Neural cell (in vitro differentiated cells): ENCODE results near the gene KIF2A. TPM values are rescaled to one million over a fixed set of nuclear protein-coding genes. Genes with fewer than 3 reads are reported as not detected.

Source experiments
- H2AFZ ChIP-seq: fragments of 200-600, 300-800 bp; sonication (generic), shearing (Covaris generic); 2 replicates; pipeline ENCODE4 v1.6.0; 2014; ENCODE audit warnings: low read depth, mild to moderate bottlenecking, antibody characterized with exemption, low read length, moderate library complexity
- H3F3A ChIP-seq: fragments of 200-600 bp; shearing (Covaris generic); 2 replicates; pipeline ENCODE4 v1.6.1; 2016; ENCODE audit warnings: mild to moderate bottlenecking, moderate library complexity, mixed read lengths, antibody characterized with exemption, low read length; ENCODE audit not compliant: insufficient read depth, poor library complexity, severe bottlenecking
- H3K27ac ChIP-seq: fragments of 200-600, 300-800 bp; sonication (generic), shearing (Covaris generic); 2 replicates; pipeline ENCODE4 v1.5.1; 2014; ENCODE audit warnings: mild to moderate bottlenecking, low read length, moderate library complexity
- H3K27me3 ChIP-seq: fragments of 300-800, 200-600 bp; sonication (generic), shearing (Covaris generic); 2 replicates; pipeline ENCODE4 v1.6.0; 2014; ENCODE audit warnings: mild to moderate bottlenecking, low read depth, low read length, moderate library complexity; ENCODE audit not compliant: insufficient read depth
- H3K36me3 ChIP-seq: fragments of 300-800, 200-600 bp; sonication (generic), shearing (Covaris generic); 2 replicates; pipeline ENCODE4 v1.5.1; 2014; ENCODE audit warnings: mild to moderate bottlenecking, antibody characterized with exemption, low read length, moderate library complexity; ENCODE audit not compliant: insufficient read depth
- H3K4me2 ChIP-seq: fragments of 300-800, 200-600 bp; sonication (generic), shearing (Covaris generic); 2 replicates; pipeline ENCODE4 v1.6.0; 2014; ENCODE audit warnings: mild to moderate bottlenecking, low read length
- H3K4me3 ChIP-seq: fragments of 300-800, 200-600 bp; sonication (generic), shearing (Covaris generic); 2 replicates; pipeline ENCODE4 v1.5.1; 2014; ENCODE audit warnings: mild to moderate bottlenecking, low read length, moderate library complexity
- H3K79me2 ChIP-seq: fragments of 200-600 bp; shearing (Covaris generic); replicated peaks from 2 replicates; pipeline ENCODE4 v1.6.0; 2014; ENCODE audit warnings: mild to moderate bottlenecking, low read length, moderate library complexity; ENCODE audit not compliant: insufficient read depth
- H3K9ac ChIP-seq: fragments of 300-800, 200-600 bp; sonication (generic), shearing (Covaris generic); 2 replicates; pipeline ENCODE4 v1.6.1; 2016; ENCODE audit warnings: mild to moderate bottlenecking, low read length, mixed read lengths
- H3K9me2 ChIP-seq: fragments of 200-600 bp; shearing (Covaris generic); 2 replicates; pipeline ENCODE4 v1.6.1; 2016; ENCODE audit warnings: mild to moderate bottlenecking, low read length, mixed read lengths; ENCODE audit not compliant: insufficient read depth
- H3K9me3 ChIP-seq: fragments of 200-600, 300-800 bp; sonication (generic), shearing (Covaris generic); 2 replicates; pipeline ENCODE4 v1.6.1; 2016; ENCODE audit warnings: mild to moderate bottlenecking, mixed run types, low read length, moderate library complexity, mixed read lengths
- H4K20me1 ChIP-seq: fragments of 200-600 bp; shearing (Covaris generic); 2 replicates; pipeline ENCODE4 v1.6.1; 2016; ENCODE audit warnings: mild to moderate bottlenecking, mixed run types; ENCODE audit not compliant: insufficient read depth
- EP300 ChIP-seq: fragments of 450-650 bp; conservative IDR thresholded peaks from 2 replicates; pipeline ENCODE4 v1.6.1; 2014; ENCODE audit warnings: antibody characterized with exemption, mild to moderate bottlenecking, moderate library complexity; ENCODE audit not compliant: poor library complexity, severe bottlenecking
- EZH2 ChIP-seq: fragments of 200-600, 300-800 bp; shearing (Covaris generic), sonication (generic); IDR thresholded peaks from 2 replicates; pipeline ENCODE4 v1.6.1; 2014; ENCODE audit warnings: antibody characterized with exemption, low read length, borderline replicate concordance, mild to moderate bottlenecking; ENCODE audit not compliant: insufficient read depth, poor library complexity, severe bottlenecking
- MXI1 ChIP-seq: fragments of 450-650 bp; conservative IDR thresholded peaks from 2 replicates; pipeline ENCODE4 v1.6.1; 2014; ENCODE audit warnings: antibody characterized with exemption, mild to moderate bottlenecking; ENCODE audit not compliant: poor library complexity, severe bottlenecking
- POLR2AphosphoS5 ChIP-seq: IDR thresholded peaks from 2 replicates; pipeline ENCODE4 v1.6.1; 2012
- RAD21 ChIP-seq: fragments of 450-650 bp; conservative IDR thresholded peaks from 2 replicates; pipeline ENCODE4 v1.6.1; 2014; ENCODE audit warnings: antibody characterized with exemption, mild to moderate bottlenecking, moderate library complexity
- SMC3 ChIP-seq: fragments of 450-650 bp; conservative IDR thresholded peaks from 2 replicates; pipeline ENCODE4 v1.6.1; 2014; ENCODE audit warnings: antibody characterized with exemption, mild to moderate bottlenecking, moderate library complexity; ENCODE audit not compliant: poor library complexity
- TAF1 ChIP-seq: IDR thresholded peaks from 2 replicates; pipeline ENCODE4 v1.6.1; 2012; ENCODE audit warnings: low read depth
- polyA plus RNA-seq: library from polyadenylated mRNA; depleted of rRNA; stranded (reverse); fragments of >200 nt; gene quantifications from 2 replicates; pipeline ENCODE4 v1.2.3, GENCODE V29; 2014
- TF ChIP-seq, protein P1 (sequence below): IDR thresholded peaks from 2 replicates; pipeline ENCODE4 v1.6.1; 2012; ENCODE audit warnings: borderline replicate concordance
- TF ChIP-seq, protein P2 (sequence below): fragments of 450-650 bp; IDR thresholded peaks from 2 replicates; pipeline ENCODE4 v1.5.1; 2014; ENCODE audit warnings: antibody characterized with exemption, mild to moderate bottlenecking, moderate library complexity; ENCODE audit not compliant: poor library complexity, severe bottlenecking

KIF2A gene
- polyA plus RNA-seq, 1 donor from 2014 or later: 68.4 TPM

GRCh38 chr5:62374090-62374489 is 68.1 kb downstream of the KIF2A start (continued):
- no peak for TF ChIP-seq EZH2
- no peak for TF ChIP-seq EP300

DNA sequence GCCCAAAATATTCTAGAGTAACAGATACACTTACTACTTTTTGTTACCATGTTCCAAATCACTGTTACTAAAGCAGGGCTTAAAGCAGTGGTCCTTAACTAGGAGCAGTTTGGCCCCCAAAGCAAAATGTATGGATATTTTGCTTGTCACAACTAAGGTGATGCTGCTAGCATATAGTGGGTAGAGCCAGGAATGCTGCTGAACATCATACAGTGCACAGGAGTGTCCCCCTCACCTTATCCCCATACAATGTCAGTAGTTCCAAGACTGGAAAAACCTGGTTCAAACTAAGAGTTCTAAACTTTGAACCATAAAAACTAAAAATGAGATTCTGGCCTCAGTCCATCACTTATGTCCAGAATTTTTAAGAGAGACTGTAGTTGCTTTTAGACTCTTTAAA is 69.6 kb downstream of the KIF2A start:
- TF ChIP-seq SMC3 (no peak), EZH2 (no peak), POLR2AphosphoS5 (no peak), EP300 (no peak), TAF1 (no peak), MXI1 (no peak), RAD21 (no peak)
- TF ChIP-seq, protein P1, sequence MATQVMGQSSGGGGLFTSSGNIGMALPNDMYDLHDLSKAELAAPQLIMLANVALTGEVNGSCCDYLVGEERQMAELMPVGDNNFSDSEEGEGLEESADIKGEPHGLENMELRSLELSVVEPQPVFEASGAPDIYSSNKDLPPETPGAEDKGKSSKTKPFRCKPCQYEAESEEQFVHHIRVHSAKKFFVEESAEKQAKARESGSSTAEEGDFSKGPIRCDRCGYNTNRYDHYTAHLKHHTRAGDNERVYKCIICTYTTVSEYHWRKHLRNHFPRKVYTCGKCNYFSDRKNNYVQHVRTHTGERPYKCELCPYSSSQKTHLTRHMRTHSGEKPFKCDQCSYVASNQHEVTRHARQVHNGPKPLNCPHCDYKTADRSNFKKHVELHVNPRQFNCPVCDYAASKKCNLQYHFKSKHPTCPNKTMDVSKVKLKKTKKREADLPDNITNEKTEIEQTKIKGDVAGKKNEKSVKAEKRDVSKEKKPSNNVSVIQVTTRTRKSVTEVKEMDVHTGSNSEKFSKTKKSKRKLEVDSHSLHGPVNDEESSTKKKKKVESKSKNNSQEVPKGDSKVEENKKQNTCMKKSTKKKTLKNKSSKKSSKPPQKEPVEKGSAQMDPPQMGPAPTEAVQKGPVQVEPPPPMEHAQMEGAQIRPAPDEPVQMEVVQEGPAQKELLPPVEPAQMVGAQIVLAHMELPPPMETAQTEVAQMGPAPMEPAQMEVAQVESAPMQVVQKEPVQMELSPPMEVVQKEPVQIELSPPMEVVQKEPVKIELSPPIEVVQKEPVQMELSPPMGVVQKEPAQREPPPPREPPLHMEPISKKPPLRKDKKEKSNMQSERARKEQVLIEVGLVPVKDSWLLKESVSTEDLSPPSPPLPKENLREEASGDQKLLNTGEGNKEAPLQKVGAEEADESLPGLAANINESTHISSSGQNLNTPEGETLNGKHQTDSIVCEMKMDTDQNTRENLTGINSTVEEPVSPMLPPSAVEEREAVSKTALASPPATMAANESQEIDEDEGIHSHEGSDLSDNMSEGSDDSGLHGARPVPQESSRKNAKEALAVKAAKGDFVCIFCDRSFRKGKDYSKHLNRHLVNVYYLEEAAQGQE: no peak
- TF ChIP-seq, protein P2, sequence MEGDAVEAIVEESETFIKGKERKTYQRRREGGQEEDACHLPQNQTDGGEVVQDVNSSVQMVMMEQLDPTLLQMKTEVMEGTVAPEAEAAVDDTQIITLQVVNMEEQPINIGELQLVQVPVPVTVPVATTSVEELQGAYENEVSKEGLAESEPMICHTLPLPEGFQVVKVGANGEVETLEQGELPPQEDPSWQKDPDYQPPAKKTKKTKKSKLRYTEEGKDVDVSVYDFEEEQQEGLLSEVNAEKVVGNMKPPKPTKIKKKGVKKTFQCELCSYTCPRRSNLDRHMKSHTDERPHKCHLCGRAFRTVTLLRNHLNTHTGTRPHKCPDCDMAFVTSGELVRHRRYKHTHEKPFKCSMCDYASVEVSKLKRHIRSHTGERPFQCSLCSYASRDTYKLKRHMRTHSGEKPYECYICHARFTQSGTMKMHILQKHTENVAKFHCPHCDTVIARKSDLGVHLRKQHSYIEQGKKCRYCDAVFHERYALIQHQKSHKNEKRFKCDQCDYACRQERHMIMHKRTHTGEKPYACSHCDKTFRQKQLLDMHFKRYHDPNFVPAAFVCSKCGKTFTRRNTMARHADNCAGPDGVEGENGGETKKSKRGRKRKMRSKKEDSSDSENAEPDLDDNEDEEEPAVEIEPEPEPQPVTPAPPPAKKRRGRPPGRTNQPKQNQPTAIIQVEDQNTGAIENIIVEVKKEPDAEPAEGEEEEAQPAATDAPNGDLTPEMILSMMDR: no peak
- Histone ChIP-seq H3K27ac (no peak overlapping the region), H3K36me3 (peaks cover 26% of the 10 kb centered on the region)

GRCh38 chr5:62376064-62376463 is 70.1 kb downstream of the KIF2A start:
- TF ChIP-seq EZH2 (no peak), TAF1 (no peak), MXI1 (no peak), SMC3 (no peak), POLR2AphosphoS5 (no peak), EP300 (no peak), RAD21 (no peak)
- TF ChIP-seq, protein P1: no peak
- TF ChIP-seq, protein P2: no peak
- no peak overlapping the region for H3K4me3 ChIP-seq
- no peaks in the 10 kb centered on the region for H3F3A ChIP-seq
- H3K9me3 ChIP-seq: no peaks in the 10 kb centered on the region
- no peak overlapping the region for H3K9ac ChIP-seq
- peaks cover 31% of the 10 kb centered on the region for H3K36me3 ChIP-seq
- no peak overlapping the region for H3K4me2 ChIP-seq
- H3K79me2 ChIP-seq: no peaks in the 10 kb centered on the region
- no peak overlapping the region for H3K27ac ChIP-seq
- H3K27me3 ChIP-seq: no peaks in the 10 kb centered on the region
- no peaks in the 10 kb centered on the region for H4K20me1 ChIP-seq
- no peak overlapping the region for H2AFZ ChIP-seq
- H3K9me2 ChIP-seq: no peaks in the 10 kb centered on the region

More for the DNA sequence above, 69.6 kb downstream of the KIF2A start:
- H3K27me3 ChIP-seq: no peaks in the 10 kb centered on the region
- no peak overlapping the region for H3K4me2 ChIP-seq
- no peak overlapping the region for H3K4me3 ChIP-seq
- H2AFZ ChIP-seq: no peak overlapping the region
- no peak overlapping the region for H3K9ac ChIP-seq
- no peaks in the 10 kb centered on the region for H3K79me2 ChIP-seq
- no peaks in the 10 kb centered on the region for H4K20me1 ChIP-seq
- no peaks in the 10 kb centered on the region for H3K9me2 ChIP-seq
- no peaks in the 10 kb centered on the region for H3K9me3 ChIP-seq
- H3F3A ChIP-seq: no peaks in the 10 kb centered on the region
